NCI-H1930 (cell line): Measurements from ENCODE around the gene VAPB.

Source experiments
- DNase-seq, 2 experiments: peaks; one replicate each; lab custom pipeline; 2025; lab: John Stamatoyannopoulos, UW

Gene VAPB

GRCh38 chr20:58461899-58462298 lies 72.9 kb downstream of the VAPB start:
- no peak for DNase-seq

DNA sequence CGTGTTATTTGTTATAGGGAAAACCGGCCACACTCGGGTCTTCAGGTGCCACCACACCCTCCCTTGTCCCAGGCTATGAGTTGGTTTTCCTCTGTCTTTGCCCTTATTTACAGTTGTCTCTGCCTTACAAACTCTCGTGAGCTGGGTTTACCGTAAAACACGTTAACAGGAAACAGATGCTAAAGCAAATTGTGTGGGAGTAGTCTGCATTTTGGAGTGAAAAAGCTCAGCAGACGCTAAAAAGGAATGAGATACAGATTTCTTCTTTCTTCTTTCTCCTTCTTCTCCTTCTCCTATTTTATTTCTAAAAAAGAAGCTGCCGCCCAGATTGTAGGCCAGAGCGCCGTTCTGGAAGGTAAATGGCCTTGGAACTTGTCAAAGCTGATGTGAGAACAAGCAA lies 74.2 kb downstream of the VAPB start:
- no peak for DNase-seq

- DNase-seq: no peak
These were observed 75.8 kb downstream of the VAPB start for GRCh38 chr20:58464838-58465237.

DNA sequence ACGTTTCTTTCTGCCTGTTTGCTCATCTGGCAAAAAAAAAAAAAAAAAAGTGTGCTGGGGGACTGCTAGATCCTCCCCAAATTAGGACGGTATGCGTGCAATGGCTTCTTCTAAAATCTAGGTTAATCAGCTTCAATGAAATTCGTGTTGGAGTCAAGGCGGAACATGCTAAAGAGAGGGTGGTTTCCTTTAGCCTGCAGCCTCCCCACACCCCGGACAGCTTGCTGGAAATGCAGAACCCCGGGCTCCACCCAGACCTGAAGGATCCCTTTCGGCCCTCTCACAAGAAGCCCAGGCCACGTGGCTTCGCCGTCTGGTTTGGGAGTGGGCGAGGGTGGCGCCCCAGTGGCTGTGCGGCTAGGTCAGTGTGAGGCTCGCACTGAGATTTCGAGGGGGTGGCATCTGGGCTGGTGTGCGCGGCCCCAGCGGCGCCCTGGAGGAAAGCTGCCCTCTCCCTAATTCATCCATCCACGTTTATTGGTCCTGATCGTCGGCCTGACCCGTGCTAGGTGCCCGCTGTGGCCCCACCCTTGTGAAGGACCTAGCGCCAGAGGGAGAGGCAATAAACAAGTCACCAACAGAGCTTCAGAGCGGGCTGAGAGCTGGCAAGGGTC lies 77.2 kb downstream of the VAPB start:
- DNase-seq: no peak

DNA sequence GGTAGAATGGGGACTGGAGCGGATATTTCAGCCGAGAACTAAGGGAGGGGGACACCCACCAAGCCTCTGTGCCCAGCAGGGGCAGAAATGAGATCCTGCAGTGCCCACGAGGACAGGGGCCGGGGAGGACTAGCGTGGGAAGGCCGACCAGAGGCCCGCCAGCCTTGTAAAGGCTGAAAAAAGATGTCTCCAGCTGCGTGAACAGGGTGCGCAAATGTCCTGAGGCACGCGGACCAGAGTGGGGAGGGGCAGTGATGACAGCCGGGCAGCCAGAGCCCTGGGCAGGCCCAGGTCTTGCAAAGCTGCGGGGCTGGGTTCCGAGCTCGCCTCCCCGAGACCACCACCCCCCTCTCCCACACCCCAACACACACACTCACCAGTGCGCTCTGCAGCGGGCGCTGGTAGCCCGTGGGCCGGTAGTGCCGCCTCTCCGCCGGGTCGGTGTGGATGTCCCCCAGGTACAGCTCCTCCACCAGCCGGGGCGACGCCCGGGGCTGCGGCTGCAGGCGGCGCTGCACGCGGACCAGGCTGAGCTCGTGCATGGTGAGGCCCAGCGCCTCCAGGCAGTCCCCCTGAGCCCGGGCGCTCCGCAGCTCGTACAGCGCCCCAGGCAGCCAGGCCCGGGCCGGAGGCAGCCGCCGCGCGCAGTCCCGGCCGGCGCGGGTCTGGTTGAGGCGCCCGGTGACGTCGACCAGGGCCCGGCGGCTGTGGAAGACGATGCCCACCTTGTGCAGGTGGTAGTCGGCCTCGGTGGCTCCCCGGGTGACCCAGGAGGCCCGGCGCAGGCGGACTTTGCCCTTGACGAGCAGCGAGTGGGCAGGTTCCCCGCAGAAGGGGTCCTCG lies 77.9 kb downstream of the VAPB start:
- DNase-seq: no peak

DNA sequence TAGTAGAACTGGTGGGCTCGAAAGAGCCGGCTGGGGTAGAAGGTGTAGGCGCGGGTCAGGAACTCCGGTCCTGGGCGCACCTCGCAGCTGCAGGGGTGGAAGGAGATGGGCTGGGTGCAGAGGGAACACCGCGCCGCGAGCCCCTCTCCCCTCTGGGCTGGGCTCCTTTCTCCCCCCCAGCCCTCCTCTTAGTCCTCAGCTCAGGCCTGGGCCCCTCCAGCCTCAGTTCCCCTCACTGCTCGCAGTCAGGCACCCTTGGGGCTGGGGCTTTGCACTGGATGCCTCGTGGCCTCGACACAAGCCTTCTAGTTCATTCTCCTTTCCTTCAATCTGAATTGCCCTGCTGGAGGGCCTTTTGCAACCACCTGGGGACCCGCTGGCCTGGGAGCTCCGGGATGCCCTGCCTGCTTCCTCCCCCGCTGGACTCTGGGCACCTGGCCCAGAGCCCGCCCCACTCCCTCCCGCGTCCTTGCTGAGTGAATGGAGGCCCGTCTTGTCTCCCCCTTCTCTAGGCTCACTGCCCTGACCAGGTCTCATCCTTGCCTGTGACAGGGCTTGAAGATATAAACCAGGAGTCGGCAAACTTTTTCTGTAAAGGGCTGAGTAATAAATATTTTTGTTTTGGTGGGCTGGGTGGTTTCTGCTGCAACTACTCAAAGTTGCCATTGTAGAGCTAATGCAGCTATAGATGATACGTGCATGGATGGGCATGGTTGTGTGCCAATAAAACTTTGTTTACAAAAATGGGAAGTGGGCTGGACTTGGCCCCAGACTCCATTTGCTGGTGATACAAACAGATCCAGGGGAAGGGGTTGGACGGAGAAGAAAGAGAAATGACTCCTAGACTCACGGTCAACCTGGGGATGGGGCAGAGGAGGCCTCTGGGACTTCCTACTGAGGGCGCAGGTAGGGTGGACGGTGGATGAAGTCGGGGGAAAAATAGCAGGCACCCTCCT lies 78.8 kb downstream of the VAPB start:
- no peak for DNase-seq

DNA sequence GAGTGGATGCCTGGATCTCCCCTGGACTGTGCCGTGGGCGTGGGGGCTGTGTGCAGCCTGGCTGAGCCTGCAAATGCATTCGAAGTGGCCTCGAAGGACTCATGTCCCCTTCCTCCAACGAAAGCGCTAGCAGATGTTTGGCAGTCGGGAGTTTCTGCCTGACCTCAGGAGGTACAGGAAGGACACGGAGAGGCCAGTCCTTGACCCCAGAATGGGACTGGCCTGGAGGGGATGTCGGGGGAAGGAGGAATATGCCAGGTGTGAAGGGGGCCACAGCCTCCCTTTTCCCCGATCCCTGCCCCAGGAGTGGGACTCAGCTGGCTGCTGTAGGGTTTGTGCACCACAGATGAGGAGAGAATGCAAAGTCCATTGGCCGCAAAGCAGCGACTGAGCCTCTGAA lies 80.6 kb downstream of the VAPB start:
- no peak for DNase-seq

DNA sequence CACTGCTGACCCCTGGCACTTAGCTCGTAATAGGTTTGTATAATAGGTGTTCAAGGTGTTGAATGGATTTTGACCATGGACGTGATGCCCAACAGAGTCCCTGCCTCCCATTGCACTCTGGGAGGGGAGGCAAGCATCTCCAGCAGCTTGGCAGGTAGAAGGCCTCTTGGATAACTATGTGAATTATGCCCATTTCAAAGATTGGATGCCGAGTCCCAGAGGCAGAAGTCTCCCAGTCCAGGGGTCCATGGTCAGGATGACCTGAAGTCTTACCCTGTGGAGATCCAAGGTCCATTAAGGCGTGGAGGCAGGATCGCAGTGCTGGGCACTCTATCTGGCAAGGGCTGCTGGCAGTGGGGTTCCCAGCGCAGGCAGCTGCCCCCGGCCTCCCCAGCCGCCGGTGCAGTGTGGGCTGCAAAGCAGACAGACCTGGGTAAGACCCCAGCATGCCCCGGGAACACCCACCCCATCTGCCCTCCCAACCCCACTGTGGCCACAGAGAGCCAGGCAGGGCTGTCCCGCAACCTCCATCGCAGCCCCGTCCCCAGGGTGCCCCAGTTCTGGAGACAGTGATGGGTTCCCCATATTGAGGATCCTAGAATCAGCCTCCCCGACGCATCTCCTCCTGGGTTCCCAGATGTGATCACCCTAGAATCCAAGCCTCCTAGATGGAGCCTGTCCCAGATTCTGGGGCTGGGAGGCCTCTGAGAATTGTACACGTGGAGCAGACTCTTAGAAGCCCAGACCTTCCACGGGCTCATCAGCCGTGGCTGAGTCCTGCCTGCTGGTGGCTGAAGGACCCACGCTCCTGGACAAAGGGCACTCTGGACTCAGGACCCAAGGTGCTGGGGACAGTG lies 81.5 kb downstream of the VAPB start:
- no peak for DNase-seq

GRCh38 chr20:58471193-58472164 lies 82.5 kb downstream of the VAPB start:
- DNase-seq: no peak

- DNase-seq: no peak
These were observed 83.4 kb downstream of the VAPB start for GRCh38 chr20:58472273-58473018.

GRCh38 chr20:58473453-58474425 lies 84.7 kb downstream of the VAPB start:
- DNase-seq: no peak

GRCh38 chr20:58475466-58475865 lies 86.4 kb downstream of the VAPB start:
- no peak for DNase-seq

DNA sequence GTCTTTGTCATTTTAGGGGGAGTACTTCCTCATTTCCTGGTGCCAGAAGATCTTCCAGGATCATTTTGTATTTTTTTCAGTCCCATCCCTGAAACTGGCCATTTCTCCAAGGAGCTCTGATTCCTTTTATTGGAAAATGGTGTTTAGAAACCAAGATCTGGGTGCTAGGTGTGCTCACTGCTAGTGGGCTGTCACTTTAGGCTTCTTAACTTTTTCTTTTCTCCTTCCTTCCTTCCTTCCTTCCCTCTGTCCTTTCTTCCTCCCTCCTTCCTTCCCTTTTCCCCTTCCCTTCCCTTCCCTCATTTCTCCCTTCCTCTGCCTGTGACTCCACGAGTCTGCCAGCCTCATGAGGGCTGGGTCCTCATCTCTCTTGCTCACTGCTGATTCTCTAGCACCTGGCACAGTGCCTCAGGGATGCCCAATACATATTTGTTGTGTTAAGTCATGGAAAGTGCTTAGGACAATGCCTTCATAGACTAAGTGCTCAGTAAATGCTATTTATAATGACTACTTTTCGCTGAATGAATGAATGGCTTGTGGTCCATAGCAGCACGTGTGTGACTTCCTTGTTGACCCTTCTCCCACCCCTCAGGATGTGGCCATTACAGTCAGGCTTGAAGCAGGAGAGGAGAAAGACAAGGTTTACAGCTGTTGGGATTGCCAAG lies 89.2 kb downstream of the VAPB start:
- no peak for DNase-seq

- DNase-seq: no peak
These were observed 90.9 kb downstream of the VAPB start for GRCh38 chr20:58479726-58480440.

- no peak for DNase-seq
These were observed 91.7 kb downstream of the VAPB start for GRCh38 chr20:58480551-58481336.

- no peak for DNase-seq
These were observed 92.5 kb downstream of the VAPB start for GRCh38 chr20:58481481-58482021.
